MG63 (cell line): ENCODE data around the gene PITHD1. TPM values are rescaled to one million over a fixed set of nuclear protein-coding genes. Genes with fewer than 3 reads are reported as not detected.
"Not testable (repeated sequence)": the region's sequence is repeated elsewhere in the genome, so short reads cannot be mapped to it uniquely, and the experiment has no call there.

ENCODE experiments used
- DNase-seq: peaks from one replicate; pipeline ENCODE4 v3.0.0-alpha.2; 2020
- H3K27me3 ChIP-seq: fragments of 250-450 bp; sonication (Bioruptor Pico); 2 replicates; pipeline ENCODE4 v1.5.1; 2020; ENCODE audit warnings: mild to moderate bottlenecking, moderate library complexity
- H3K36me3 ChIP-seq: fragments of 250-450 bp; sonication (Bioruptor Pico); 2 replicates; pipeline ENCODE4 v1.5.1; 2020; ENCODE audit warnings: mild to moderate bottlenecking, moderate library complexity
- H3K4me3 ChIP-seq: fragments of 250-450 bp; sonication (Bioruptor Pico); 2 replicates; pipeline ENCODE4 v1.5.1; 2020; ENCODE audit warnings: mild to moderate bottlenecking, moderate library complexity
- H3K9me3 ChIP-seq: fragments of 250-450 bp; sonication (Bioruptor Pico); 2 replicates; pipeline ENCODE4 v1.5.1; 2020; ENCODE audit warnings: mild to moderate bottlenecking, moderate library complexity
- total RNA-seq: library from RNA; depleted of rRNA; stranded (reverse); fragments of >200 nt; shearing (Covaris generic); gene quantifications from 2 replicates; pipeline ENCODE4 v1.2.3, GENCODE V29; 2014; ENCODE audit warnings: low replicate concordance; rRNA removed

The PITHD1 gene
- total RNA-seq, 1 experiment from 2014 or later = 64.2 TPM

DNA sequence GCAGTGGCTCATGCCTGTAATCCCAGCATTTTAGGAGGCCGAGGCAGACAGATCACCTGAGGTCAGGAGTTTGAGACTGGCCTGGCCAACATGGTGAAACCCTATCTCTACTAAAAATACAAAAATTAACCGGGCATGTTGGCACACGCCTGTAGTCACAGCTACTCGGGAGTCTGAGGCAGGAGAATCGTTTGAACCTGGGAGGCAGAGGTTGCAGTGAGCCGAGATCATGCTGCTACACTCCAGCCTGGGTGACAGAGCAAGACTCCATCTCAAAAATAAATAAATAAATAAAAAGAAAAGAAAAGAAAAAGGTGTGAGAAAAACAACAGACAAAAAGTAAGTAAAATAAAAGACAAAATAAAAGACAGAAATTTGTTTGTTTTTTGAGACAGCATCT lies 55.9 kb downstream of the PITHD1 start:
- H3K27me3 ChIP-seq, DNase-seq, H3K36me3 ChIP-seq, H3K4me3 ChIP-seq, H3K9me3 ChIP-seq: not testable (repeated sequence)

DNA sequence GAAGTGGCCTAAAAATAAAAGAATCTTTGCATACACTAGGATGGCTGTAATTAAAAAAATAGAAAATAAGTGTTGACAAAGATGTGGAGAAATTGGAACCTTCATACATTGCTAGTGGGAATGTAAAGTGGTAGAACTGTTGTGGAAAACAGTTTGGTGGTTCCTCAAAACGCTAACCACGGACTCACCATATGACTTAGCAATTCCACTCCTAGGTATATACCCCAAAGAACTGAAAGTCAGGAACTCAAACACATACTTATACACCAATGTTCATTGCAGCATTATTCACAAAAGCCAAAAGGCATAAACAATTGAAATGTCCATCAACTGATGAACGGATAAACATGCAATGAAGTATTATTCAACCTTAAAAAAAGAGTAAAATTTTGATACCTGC lies 57.8 kb downstream of the PITHD1 start:
- H3K27me3 ChIP-seq = no peaks in the 10 kb centered on the region; the same call in 1 of the 2 replicates
- no peaks in the 10 kb centered on the region for H3K36me3 ChIP-seq
- H3K9me3 ChIP-seq = no peaks in the 10 kb centered on the region
- H3K4me3 ChIP-seq = no peak overlapping the region
- no peak for DNase-seq

Other genes with a start within 250 kb of the PITHD1 start
- 4.3 and 6.9 TPM in 2 replicates for gene E2F2, start 247.2 kb upstream of the PITHD1 start, total RNA-seq
- 190 and 463 TPM in 2 replicates for gene ID3, start 218.9 kb upstream of the PITHD1 start, total RNA-seq
- gene RPL11, start 86.6 kb upstream of the PITHD1 start, total RNA-seq = 858 and 903 TPM in 2 replicates
- gene ELOA, start 34.9 kb upstream of the PITHD1 start, total RNA-seq = 32.8 and 35.6 TPM in 2 replicates
- 38.5 and 68.6 TPM in 2 replicates for gene LYPLA2, start 12.7 kb downstream of the PITHD1 start, total RNA-seq
- gene GALE, start 22.3 kb downstream of the PITHD1 start, total RNA-seq = 45.4 and 123 TPM in 2 replicates
- 27.6 and 41.0 TPM in 2 replicates for gene HMGCL, start 47.0 kb downstream of the PITHD1 start, total RNA-seq
- gene FUCA1, start 89.9 kb downstream of the PITHD1 start, total RNA-seq = 9.5 and 9.8 TPM in 2 replicates
- gene CNR2, start 134.9 kb downstream of the PITHD1 start, total RNA-seq = not detected in 2 replicates
- 36.5 and 47.0 TPM in 2 replicates for gene PNRC2, start 181.4 kb downstream of the PITHD1 start, total RNA-seq
- gene SRSF10, start 201.9 kb downstream of the PITHD1 start, total RNA-seq = 40.0 and 46.4 TPM in 2 replicates